22Rv1 (cell line): ENCODE data around the gene NPR3.

Experiments used
- H3K27ac ChIP-seq: fragments of 450-650 bp; 2 replicates; pipeline ENCODE4 v1.5.1; 2017
- CTCF ChIP-seq: fragments of 450-650 bp; IDR thresholded peaks from 2 replicates; pipeline ENCODE4 v1.5.1; 2017; ENCODE audit warnings: mild to moderate bottlenecking
- ZFX ChIP-seq: fragments of 450-650 bp; IDR thresholded peaks from 2 replicates; pipeline ENCODE4 v1.6.1; 2017; ENCODE audit warnings: antibody characterized with exemption, borderline replicate concordance

NPR3 gene

GRCh38 chr5:32710550-32711361 lies at the start of gene NPR3:
Gene NPR3, plus strand, starts transcription at chr5:32711321. Its CDS starts 456 bp downstream, at chr5:32711777.
- peak within 1 kb of the TSS; percentile 76 for H3K27ac ChIP-seq
- no peak for TF ChIP-seq CTCF
- TF ChIP-seq ZFX = no peak

- H3K27ac ChIP-seq = no peak overlapping the region
- TF ChIP-seq ZFX (no peak), CTCF (no peak)
Measured at GRCh38 chr5:32664523-32664922, 46.6 kb upstream of the NPR3 start.

- TF ChIP-seq CTCF (no peak), ZFX (no peak)
- no peak overlapping the region for H3K27ac ChIP-seq
Measured at GRCh38 chr5:32668552-32668951, 42.6 kb upstream of the NPR3 start.

GRCh38 chr5:32673272-32673671 lies 37.8 kb upstream of the NPR3 start:
- TF ChIP-seq CTCF = no peak
- TF ChIP-seq ZFX = no peak

GRCh38 chr5:32677023-32677422 lies 34.1 kb upstream of the NPR3 start:
- no peak overlapping the region for H3K27ac ChIP-seq
- TF ChIP-seq CTCF (no peak), ZFX (no peak)

More at GRCh38 chr5:32673272-32673671, 37.8 kb upstream of the NPR3 start:
- no peak overlapping the region for H3K27ac ChIP-seq

- no peak for TF ChIP-seq ZFX
- TF ChIP-seq CTCF = no peak
- H3K27ac ChIP-seq = no peak overlapping the region
Measured at GRCh38 chr5:32678472-32678871, 32.6 kb upstream of the NPR3 start.

GRCh38 chr5:32679218-32679617 lies 31.9 kb upstream of the NPR3 start:
- TF ChIP-seq ZFX = no peak
- no peak overlapping the region for H3K27ac ChIP-seq

- no peak overlapping the region for H3K27ac ChIP-seq
- TF ChIP-seq ZFX (no peak), CTCF (no peak)
Measured at GRCh38 chr5:32680183-32680582, 30.9 kb upstream of the NPR3 start.
